NCI-H2196 (cell line): ENCODE measurements around the gene RPS19.
"Not testable (repeated sequence)": the region's sequence is repeated elsewhere in the genome, so short reads cannot be mapped to it uniquely, and the experiment has no call there.

ENCODE experiments used
- DNase-seq: peaks from one replicate; lab custom pipeline; 2025; ENCODE audit not compliant: unreplicated experiment; lab: John Stamatoyannopoulos, UW

RPS19 gene

GRCh38 chr19:41912899-41913537 is 53.0 kb downstream of the RPS19 start:
- no peak for DNase-seq

GRCh38 chr19:41913538-41914423 is 53.7 kb downstream of the RPS19 start:
- DNase-seq: no peak

- not testable (repeated sequence) for DNase-seq
Measured at GRCh38 chr19:41914424-41914834, 54.4 kb downstream of the RPS19 start.

- no peak for DNase-seq
Measured at GRCh38 chr19:41915021-41915775, 55.1 kb downstream of the RPS19 start.

- DNase-seq: no peak
Measured at GRCh38 chr19:41915776-41916414, 55.8 kb downstream of the RPS19 start.

- DNase-seq: no peak
Measured at GRCh38 chr19:41917676-41918075, 57.6 kb downstream of the RPS19 start.

GRCh38 chr19:41918095-41918494 is 58.0 kb downstream of the RPS19 start:
- no peak for DNase-seq

- no peak for DNase-seq
Measured at GRCh38 chr19:41918653-41919244, 58.7 kb downstream of the RPS19 start.

- no peak for DNase-seq
Measured at GRCh38 chr19:41919948-41920712, 60.1 kb downstream of the RPS19 start.

GRCh38 chr19:41920882-41921576 is 61.0 kb downstream of the RPS19 start:
- DNase-seq: no peak

- no peak for DNase-seq
Measured at GRCh38 chr19:41921577-41922576, 61.8 kb downstream of the RPS19 start.
